ENCODE measurements around the gene LIPT2.

Gene LIPT2

GRCh38 chr11:74464746-74465145, 28.8 kb downstream of the LIPT2 start:
- no peak overlapping the region for H3K27ac ChIP-seq (ENCODE audit: low read depth, low read length, severe bottlenecking)
- no peak overlapping the region for H3K4me3 ChIP-seq (ENCODE audit: extremely low read depth, insufficient read depth, low read length, poor library complexity, severe bottlenecking)
- WGBS, 2 experiments (ENCODE audit: insufficient coverage in 2 of 2), result no CpG with 5 or more reads among the region's 1 CpG
- no peaks in the 10 kb centered on the region for H3K9me3 ChIP-seq (ENCODE audit: control insufficient read depth, low read length)
- peaks cover 5% of the 10 kb centered on the region for H3K36me3 ChIP-seq (ENCODE audit: control insufficient read depth, insufficient read depth, low read length)
- peaks cover 16% of the 10 kb centered on the region for H3K4me1 ChIP-seq (ENCODE audit: control insufficient read depth, insufficient read depth, low read length, poor library complexity, severe bottlenecking)

- Histone ChIP-seq H3K9me3 (ENCODE audit: control insufficient read depth, low read length) (no peaks in the 10 kb centered on the region), H3K27ac (ENCODE audit: low read depth, low read length, severe bottlenecking) (no peak overlapping the region), H3K4me1 (ENCODE audit: control insufficient read depth, insufficient read depth, low read length, poor library complexity, severe bottlenecking) (peaks cover 17% of the 10 kb centered on the region), H3K4me3 (ENCODE audit: extremely low read depth, insufficient read depth, low read length, poor library complexity, severe bottlenecking) (no peak overlapping the region), H3K36me3 (ENCODE audit: control insufficient read depth, insufficient read depth, low read length) (peaks cover 5% of the 10 kb centered on the region)
- 100% methylated on average over 1 of the region's 1 CpG for WGBS, 2 experiments (ENCODE audit: insufficient coverage in 2 of 2)
Observed at GRCh38 chr11:74463216-74463615, 30.3 kb downstream of the LIPT2 start.

- Histone ChIP-seq H3K9me3 (ENCODE audit: control insufficient read depth, low read length) (no peaks in the 10 kb centered on the region), H3K27ac (ENCODE audit: low read depth, low read length, severe bottlenecking) (no peak overlapping the region), H3K4me3 (ENCODE audit: extremely low read depth, insufficient read depth, low read length, poor library complexity, severe bottlenecking) (no peak overlapping the region), H3K36me3 (ENCODE audit: control insufficient read depth, insufficient read depth, low read length) (peaks cover 5% of the 10 kb centered on the region), H3K4me1 (ENCODE audit: control insufficient read depth, insufficient read depth, low read length, poor library complexity, severe bottlenecking) (peaks cover 11% of the 10 kb centered on the region)
- 95 to 100% methylated on average over 4 to 5 of the region's 5 CpGs for WGBS, 2 experiments (ENCODE audit: insufficient coverage in 2 of 2)
Observed at GRCh38 chr11:74462631-74463030, 30.9 kb downstream of the LIPT2 start.

GRCh38 chr11:74462009-74462408, 31.5 kb downstream of the LIPT2 start:
- 90 to 100% methylated on average over 1 to 2 of the region's 2 CpGs for WGBS, 2 experiments (ENCODE audit: insufficient coverage in 2 of 2)
- Histone ChIP-seq H3K27ac (ENCODE audit: low read depth, low read length, severe bottlenecking) (peak overlapping the region; percentile 81), H3K9me3 (ENCODE audit: control insufficient read depth, low read length) (no peaks in the 10 kb centered on the region), H3K4me1 (ENCODE audit: control insufficient read depth, insufficient read depth, low read length, poor library complexity, severe bottlenecking) (peaks cover 11% of the 10 kb centered on the region), H3K36me3 (ENCODE audit: control insufficient read depth, insufficient read depth, low read length) (peaks cover 5% of the 10 kb centered on the region), H3K4me3 (ENCODE audit: extremely low read depth, insufficient read depth, low read length, poor library complexity, severe bottlenecking) (no peak overlapping the region)

GRCh38 chr11:74460481-74461154, 32.9 kb downstream of the LIPT2 start:
- 74 to 87% methylated on average over 2 of the region's 2 CpGs for WGBS, 2 experiments (ENCODE audit: insufficient coverage in 2 of 2)
- no peaks in the 10 kb centered on the region for H3K9me3 ChIP-seq (ENCODE audit: control insufficient read depth, low read length)

GRCh38 chr11:74460065-74460464, 33.5 kb downstream of the LIPT2 start:
- Histone ChIP-seq H3K9me3 (ENCODE audit: control insufficient read depth, low read length) (no peaks in the 10 kb centered on the region), H3K4me1 (ENCODE audit: control insufficient read depth, insufficient read depth, low read length, poor library complexity, severe bottlenecking) (peaks cover 11% of the 10 kb centered on the region), H3K36me3 (ENCODE audit: control insufficient read depth, insufficient read depth, low read length) (peaks cover 5% of the 10 kb centered on the region), H3K27ac (ENCODE audit: low read depth, low read length, severe bottlenecking) (peak overlapping the region; percentile 58), H3K4me3 (ENCODE audit: extremely low read depth, insufficient read depth, low read length, poor library complexity, severe bottlenecking) (no peak overlapping the region)
- 100% methylated on average over 2 of the region's 4 CpGs for WGBS, 2 experiments (ENCODE audit: insufficient coverage in 2 of 2)

More at GRCh38 chr11:74460481-74461154, 32.9 kb downstream of the LIPT2 start:
- Histone ChIP-seq H3K4me1 (ENCODE audit: control insufficient read depth, insufficient read depth, low read length, poor library complexity, severe bottlenecking) (peaks cover 11% of the 10 kb centered on the region), H3K36me3 (ENCODE audit: control insufficient read depth, insufficient read depth, low read length) (peaks cover 5% of the 10 kb centered on the region), H3K4me3 (ENCODE audit: extremely low read depth, insufficient read depth, low read length, poor library complexity, severe bottlenecking) (no peak overlapping the region), H3K27ac (ENCODE audit: low read depth, low read length, severe bottlenecking) (peak overlapping the region; percentile 58)

- H3K4me1 ChIP-seq (ENCODE audit: control insufficient read depth, insufficient read depth, low read length, poor library complexity, severe bottlenecking), result peaks cover 11% of the 10 kb centered on the region
- no peak overlapping the region for H3K4me3 ChIP-seq (ENCODE audit: extremely low read depth, insufficient read depth, low read length, poor library complexity, severe bottlenecking)
- H3K27ac ChIP-seq (ENCODE audit: low read depth, low read length, severe bottlenecking), result no peak overlapping the region
- peaks cover 5% of the 10 kb centered on the region for H3K36me3 ChIP-seq (ENCODE audit: control insufficient read depth, insufficient read depth, low read length)
- WGBS, 2 experiments (ENCODE audit: insufficient coverage in 2 of 2), result 0% methylated on average over 1 of the region's 1 CpG
- no peaks in the 10 kb centered on the region for H3K9me3 ChIP-seq (ENCODE audit: control insufficient read depth, low read length)
Observed at GRCh38 chr11:74459584-74459983, 33.9 kb downstream of the LIPT2 start.

GRCh38 chr11:74457356-74457755, 36.2 kb downstream of the LIPT2 start:
- no peaks in the 10 kb centered on the region for H3K9me3 ChIP-seq (ENCODE audit: control insufficient read depth, low read length)
- H3K27ac ChIP-seq (ENCODE audit: low read depth, low read length, severe bottlenecking), result no peak overlapping the region
- no peak overlapping the region for H3K4me3 ChIP-seq (ENCODE audit: extremely low read depth, insufficient read depth, low read length, poor library complexity, severe bottlenecking)
- WGBS, 2 experiments (ENCODE audit: insufficient coverage in 2 of 2), result 93 to 94% methylated on average over 5 to 6 of the region's 6 CpGs
- H3K36me3 ChIP-seq (ENCODE audit: control insufficient read depth, insufficient read depth, low read length), result no peaks in the 10 kb centered on the region
- peaks cover 11% of the 10 kb centered on the region for H3K4me1 ChIP-seq (ENCODE audit: control insufficient read depth, insufficient read depth, low read length, poor library complexity, severe bottlenecking)

GRCh38 chr11:74453373-74453975, 40.0 kb downstream of the LIPT2 start:
- H3K27ac ChIP-seq (ENCODE audit: low read depth, low read length, severe bottlenecking), result no peak overlapping the region
- H3K36me3 ChIP-seq (ENCODE audit: control insufficient read depth, insufficient read depth, low read length), result no peaks in the 10 kb centered on the region
- no peaks in the 10 kb centered on the region for H3K9me3 ChIP-seq (ENCODE audit: control insufficient read depth, low read length)
- no peak overlapping the region for H3K4me3 ChIP-seq (ENCODE audit: extremely low read depth, insufficient read depth, low read length, poor library complexity, severe bottlenecking)
- WGBS, 2 experiments (ENCODE audit: insufficient coverage in 2 of 2), result 40 to 41% methylated on average over 6 to 7 of the region's 10 CpGs
- no peaks in the 10 kb centered on the region for H3K4me1 ChIP-seq (ENCODE audit: control insufficient read depth, insufficient read depth, low read length, poor library complexity, severe bottlenecking)

- H3K4me3 ChIP-seq (ENCODE audit: extremely low read depth, insufficient read depth, low read length, poor library complexity, severe bottlenecking), result no peak overlapping the region
- no peaks in the 10 kb centered on the region for H3K36me3 ChIP-seq (ENCODE audit: control insufficient read depth, insufficient read depth, low read length)
- no peaks in the 10 kb centered on the region for H3K4me1 ChIP-seq (ENCODE audit: control insufficient read depth, insufficient read depth, low read length, poor library complexity, severe bottlenecking)
- 80 to 90% methylated on average over 3 of the region's 3 CpGs for WGBS, 2 experiments (ENCODE audit: insufficient coverage in 2 of 2)
- no peaks in the 10 kb centered on the region for H3K9me3 ChIP-seq (ENCODE audit: control insufficient read depth, low read length)
- H3K27ac ChIP-seq (ENCODE audit: low read depth, low read length, severe bottlenecking), result no peak overlapping the region
Observed at GRCh38 chr11:74452366-74452765, 41.2 kb downstream of the LIPT2 start.

GRCh38 chr11:74450318-74450717, 43.2 kb downstream of the LIPT2 start:
- Histone ChIP-seq H3K9me3 (ENCODE audit: control insufficient read depth, low read length) (no peaks in the 10 kb centered on the region), H3K4me3 (ENCODE audit: extremely low read depth, insufficient read depth, low read length, poor library complexity, severe bottlenecking) (no peak overlapping the region), H3K27ac (ENCODE audit: low read depth, low read length, severe bottlenecking) (no peak overlapping the region), H3K36me3 (ENCODE audit: control insufficient read depth, insufficient read depth, low read length) (no peaks in the 10 kb centered on the region), H3K4me1 (ENCODE audit: control insufficient read depth, insufficient read depth, low read length, poor library complexity, severe bottlenecking) (no peaks in the 10 kb centered on the region)
- WGBS, 2 experiments (ENCODE audit: insufficient coverage in 2 of 2), result 90 to 94% methylated on average over 3 of the region's 6 CpGs

Data from mesodermal cell (in vitro differentiated cells).